Gastroesophageal sphincter (tissue), 4 donors: ENCODE results near the gene VSIG10. TPM values are rescaled to one million over a fixed set of nuclear protein-coding genes. Genes with fewer than 3 reads are reported as not detected.

Source experiments
- ATAC-seq: fragments of 150-250 bp; one replicate; pipeline ENCODE4 v1.9.1; 2016; ENCODE audit warnings: mild to moderate bottlenecking, moderate library complexity
- H3K27ac ChIP-seq, 4 donors: fragments of 200-600 bp; sonication (generic) in 3 of 4; 1 replicate in 3 of 4; 2 replicates in 1 of 4; pipeline ENCODE4 v1.5.1; 2016 to 2019
- H3K27me3 ChIP-seq: fragments of 200-600 bp; sonication (generic); one replicate; pipeline ENCODE4 v1.5.1; 2019
- H3K36me3 ChIP-seq, 2 donors: fragments of 200-600 bp; sonication (generic); one replicate each; pipeline ENCODE4 v1.5.1; 2019; ENCODE audit warnings: control low read depth in 1 of 2
- H3K4me1 ChIP-seq, 3 donors: fragments of 200-600 bp; sonication (generic); 1 replicate in 2 of 3; 2 replicates in 1 of 3; pipeline ENCODE4 v1.5.1; 2016 to 2019; ENCODE audit warnings: control low read depth in 2 of 3
- H3K4me3 ChIP-seq, 2 donors: fragments of 200-600 bp; sonication (generic); one replicate each; pipeline ENCODE4 v1.5.1; 2019; ENCODE audit warnings: mild to moderate bottlenecking in 1 of 2, moderate library complexity in 1 of 2
- H3K9me3 ChIP-seq, 3 donors: fragments of 200-600 bp; sonication (generic); one replicate each; pipeline ENCODE4 v1.5.1; 2017 to 2019; ENCODE audit warnings: control low read depth in 2 of 3
- CTCF ChIP-seq, 4 experiments: fragments of 200-600 bp in 2 of 4; fragments of 450-650 bp in 2 of 4; sonication (generic) in 1 of 4; IDR thresholded peaks; one replicate each; pipeline ENCODE4 v1.5.1; 2017 to 2019; ENCODE audit warnings: antibody characterized with exemption in 4 of 4, mild to moderate bottlenecking in 2 of 4, moderate library complexity in 2 of 4
- EP300 ChIP-seq: sonication (generic); formaldehyde crosslinking; IDR thresholded peaks from one replicate; pipeline ENCODE4 v1.6.1; 2017; ENCODE audit warnings: antibody characterized with exemption, mild to moderate bottlenecking
- POLR2A ChIP-seq, 2 donors: fragments of 450-650 bp; IDR thresholded peaks; one replicate each; pipeline ENCODE4 v1.6.1; 2017; ENCODE audit warnings: antibody characterized with exemption in 2 of 2, mild to moderate bottlenecking in 2 of 2, moderate library complexity in 1 of 2
- POLR2AphosphoS5 ChIP-seq: sonication (generic); formaldehyde crosslinking; IDR thresholded peaks from one replicate; pipeline ENCODE4 v1.6.1; 2017; ENCODE audit warnings: antibody characterized with exemption
- WGBS, 2 donors: methylation state at CpG; one replicate each; pipeline ENCODE4 v1.1.5; 2018; ENCODE audit warnings: low coverage in 1 of 2; 5-methylcytosine and 5-hydroxymethylcytosine counted together
- total RNA-seq, 4 donors: library from RNA; depleted of rRNA; stranded (reverse); fragments of >200 nt; gene quantifications; one replicate each; pipeline ENCODE4 v1.1.0, GENCODE V29; 2016

VSIG10 gene
- total RNA-seq, 4 donors from 2014 or later: 14.7 to 24.6 (median 17.6) TPM

GRCh38 chr12:118034429-118035189, 69.2 kb downstream of the VSIG10 start:
- H3K4me1 ChIP-seq: peaks cover 0 to 13% (median 0%) of the 10 kb centered on the region in 3 donors
- TF ChIP-seq POLR2A (IDR thresholded peaks at IDR 0.05) (no peak), CTCF (IDR thresholded peaks at IDR 0.05) (peak in 3 of 4 experiments; percentile 30 to 51 (median 45))
- no peaks in the 10 kb centered on the region for H3K27me3 ChIP-seq
- H3K36me3 ChIP-seq: peaks cover 0 to 100% of the 10 kb centered on the region in 2 donors
- H3K27ac ChIP-seq: peak overlapping the region in 1 of 4 donors; percentile 16
- peak; percentile 60 for ATAC-seq
- no peak overlapping the region for H3K4me3 ChIP-seq
- H3K9me3 ChIP-seq: no peaks in the 10 kb centered on the region
- 93 to 95% methylated on average over 5 of the region's 5 CpGs for WGBS, 2 donors

GRCh38 chr12:118033902-118034301, 69.9 kb downstream of the VSIG10 start:
- 66 to 77% methylated on average over 3 of the region's 5 CpGs for WGBS, 2 donors

GRCh38 chr12:118033323-118033722, 70.5 kb downstream of the VSIG10 start:
- Histone ChIP-seq H3K4me3 (no peak overlapping the region), H3K4me1 (peaks cover 0 to 13% (median 0%) of the 10 kb centered on the region in 3 donors), H3K9me3 (no peaks in the 10 kb centered on the region), H3K27me3 (no peaks in the 10 kb centered on the region), H3K27ac (no peak overlapping the region), H3K36me3 (peaks cover 0 to 100% of the 10 kb centered on the region in 2 donors)
- ATAC-seq: no peak
- no peak for TF ChIP-seq POLR2A (IDR thresholded peaks at IDR 0.05)
- TF ChIP-seq POLR2AphosphoS5: no peak
- TF ChIP-seq EP300: no peak
- no peak for TF ChIP-seq CTCF (IDR thresholded peaks at IDR 0.05)
- WGBS, 2 donors: 69 to 70% methylated on average over 5 of the region's 5 CpGs

More at GRCh38 chr12:118033902-118034301, 69.9 kb downstream of the VSIG10 start:
- Histone ChIP-seq H3K27ac (no peak overlapping the region), H3K9me3 (no peaks in the 10 kb centered on the region), H3K4me3 (no peak overlapping the region), H3K27me3 (no peaks in the 10 kb centered on the region), H3K36me3 (peaks cover 0 to 100% of the 10 kb centered on the region in 2 donors), H3K4me1 (peaks cover 0 to 13% (median 0%) of the 10 kb centered on the region in 3 donors)
- TF ChIP-seq EP300: no peak
- no peak for TF ChIP-seq CTCF (IDR thresholded peaks at IDR 0.05)
- TF ChIP-seq POLR2A (IDR thresholded peaks at IDR 0.05): no peak
- TF ChIP-seq POLR2AphosphoS5: no peak
- no peak for ATAC-seq

- no peak for ATAC-seq
- Histone ChIP-seq H3K27ac (no peak overlapping the region), H3K27me3 (no peaks in the 10 kb centered on the region), H3K9me3 (no peaks in the 10 kb centered on the region), H3K4me3 (no peak overlapping the region), H3K4me1 (peaks cover 0 to 13% (median 0%) of the 10 kb centered on the region in 3 donors), H3K36me3 (peaks cover 0 to 100% of the 10 kb centered on the region in 2 donors)
- TF ChIP-seq CTCF (IDR thresholded peaks at IDR 0.05) (no peak), POLR2AphosphoS5 (no peak), EP300 (no peak), POLR2A (IDR thresholded peaks at IDR 0.05) (no peak)
- 85 to 92% methylated on average over 4 to 7 of the region's 7 CpGs for WGBS, 2 donors
Observed at GRCh38 chr12:118032188-118032587, 71.6 kb downstream of the VSIG10 start.

- Histone ChIP-seq H3K9me3 (no peaks in the 10 kb centered on the region), H3K36me3 (peaks cover 0 to 100% of the 10 kb centered on the region in 2 donors), H3K4me3 (no peak overlapping the region), H3K27me3 (no peaks in the 10 kb centered on the region), H3K4me1 (no peaks in the 10 kb centered on the region), H3K27ac (no peak overlapping the region)
- no peak for ATAC-seq
- WGBS, 2 donors: 95 to 100% methylated on average over 1 to 4 of the region's 5 CpGs
- TF ChIP-seq POLR2A (IDR thresholded peaks at IDR 0.05) (no peak), EP300 (no peak), POLR2AphosphoS5 (no peak), CTCF (IDR thresholded peaks at IDR 0.05) (no peak)
Observed at GRCh38 chr12:118029166-118029565, 74.6 kb downstream of the VSIG10 start.
